ENCODE measurements around the gene HS1BP3.

HS1BP3 gene

GRCh38 chr2:20632446-20632990 lies 18.4 kb downstream of the HS1BP3 start:
- Histone ChIP-seq H3K4me1 (ENCODE audit: low read depth, poor library complexity, severe bottlenecking) (no peaks in the 10 kb centered on the region), H3K4me2 (no peak overlapping the region), H3K79me2 (ENCODE audit: insufficient read depth, low read depth) (no peaks in the 10 kb centered on the region), H4K20me1 (ENCODE audit: insufficient read depth) (no peaks in the 10 kb centered on the region), H3K4me3 (IDR thresholded peaks at IDR 0.05; ENCODE audit: insufficient read depth, low read depth, low read length) (no peak overlapping the region), H3K9ac (no peak overlapping the region), H3K36me3 (ENCODE audit: insufficient read depth) (no peaks in the 10 kb centered on the region), H3K27ac (no peak overlapping the region), H3K27me3 (ENCODE audit: insufficient read depth, low read depth) (no peaks in the 10 kb centered on the region), H2AFZ (ENCODE audit: low read depth) (no peak overlapping the region)
- TF ChIP-seq CTCF (conservative IDR thresholded peaks at IDR 0.05; ENCODE audit: low read depth, low read length): no peak

GRCh38 chr2:20631617-20632307 lies 19.1 kb downstream of the HS1BP3 start:
- Histone ChIP-seq H3K4me1 (ENCODE audit: low read depth, poor library complexity, severe bottlenecking) (no peaks in the 10 kb centered on the region), H3K9ac (no peak overlapping the region), H3K4me3 (IDR thresholded peaks at IDR 0.05; ENCODE audit: insufficient read depth, low read depth, low read length) (no peak overlapping the region), H3K79me2 (ENCODE audit: insufficient read depth, low read depth) (no peaks in the 10 kb centered on the region), H4K20me1 (ENCODE audit: insufficient read depth) (no peaks in the 10 kb centered on the region), H3K4me2 (no peak overlapping the region), H3K36me3 (ENCODE audit: insufficient read depth) (no peaks in the 10 kb centered on the region), H2AFZ (ENCODE audit: low read depth) (no peak overlapping the region), H3K27me3 (ENCODE audit: insufficient read depth, low read depth) (no peaks in the 10 kb centered on the region), H3K27ac (no peak overlapping the region)
- no peak for TF ChIP-seq CTCF (conservative IDR thresholded peaks at IDR 0.05; ENCODE audit: low read depth, low read length)

- Histone ChIP-seq H3K9ac (no peak overlapping the region), H4K20me1 (ENCODE audit: insufficient read depth) (no peaks in the 10 kb centered on the region), H3K4me1 (ENCODE audit: low read depth, poor library complexity, severe bottlenecking) (no peaks in the 10 kb centered on the region), H2AFZ (ENCODE audit: low read depth) (no peak overlapping the region), H3K36me3 (ENCODE audit: insufficient read depth) (no peaks in the 10 kb centered on the region), H3K79me2 (ENCODE audit: insufficient read depth, low read depth) (no peaks in the 10 kb centered on the region), H3K4me2 (no peak overlapping the region), H3K4me3 (IDR thresholded peaks at IDR 0.05; ENCODE audit: insufficient read depth, low read depth, low read length) (no peak overlapping the region), H3K27ac (no peak overlapping the region), H3K27me3 (ENCODE audit: insufficient read depth, low read depth) (no peaks in the 10 kb centered on the region)
- no peak for TF ChIP-seq CTCF (conservative IDR thresholded peaks at IDR 0.05; ENCODE audit: low read depth, low read length)
These were observed 19.9 kb downstream of the HS1BP3 start for GRCh38 chr2:20630967-20631366.

- no peaks in the 10 kb centered on the region for H3K4me1 ChIP-seq (ENCODE audit: low read depth, poor library complexity, severe bottlenecking)
- no peaks in the 10 kb centered on the region for H3K79me2 ChIP-seq (ENCODE audit: insufficient read depth, low read depth)
- no peak overlapping the region for H3K9ac ChIP-seq
- H3K4me2 ChIP-seq: no peak overlapping the region
- H3K4me3 ChIP-seq (IDR thresholded peaks at IDR 0.05; ENCODE audit: insufficient read depth, low read depth, low read length): no peak overlapping the region
- no peak overlapping the region for H2AFZ ChIP-seq (ENCODE audit: low read depth)
- no peaks in the 10 kb centered on the region for H3K27me3 ChIP-seq (ENCODE audit: insufficient read depth, low read depth)
- no peaks in the 10 kb centered on the region for H4K20me1 ChIP-seq (ENCODE audit: insufficient read depth)
- no peak for TF ChIP-seq CTCF (conservative IDR thresholded peaks at IDR 0.05; ENCODE audit: low read depth, low read length)
- H3K27ac ChIP-seq: no peak overlapping the region
- H3K36me3 ChIP-seq (ENCODE audit: insufficient read depth): no peaks in the 10 kb centered on the region
These were observed 21.2 kb downstream of the HS1BP3 start for GRCh38 chr2:20629581-20630171.

Data from KMS-11 (cell line).